HG02759 (cell line): ENCODE measurements around the gene MIPOL1.
A peak's percentile ranks its signal among the peaks of the same experiment; 100 is the strongest.

ENCODE experiments used
- ATAC-seq: cut with Tn5 transposase; IDR thresholded peaks from one replicate; pipeline ENCODE4 v1.9.1; 2021; ENCODE audit warnings: mild to moderate bottlenecking, moderate library complexity; ENCODE audit not compliant: unreplicated experiment

The MIPOL1 gene

GRCh38 chr14:37594238-37594970, 396.7 kb downstream of the MIPOL1 start:
- no peak for ATAC-seq

- no peak for ATAC-seq
Measured at GRCh38 chr14:37594971-37595808, 397.5 kb downstream of the MIPOL1 start, which contains the start of the genes FOXA1 and TTC6. Gene FOXA1, minus strand, starts transcription at chr14:37595249. Its CDS starts 277 bp downstream, at chr14:37594972. Gene TTC6, plus strand, starts transcription at chr14:37595629. Its CDS starts 26,436 bp downstream, at chr14:37622065.

- peak; percentile 63 for ATAC-seq
Measured at GRCh38 chr14:37595809-37596621, 398.3 kb downstream of the MIPOL1 start.

GRCh38 chr14:37596790-37597472, 399.2 kb downstream of the MIPOL1 start:
- ATAC-seq: no peak

- no peak for ATAC-seq
Measured at GRCh38 chr14:37597538-37597913, 399.8 kb downstream of the MIPOL1 start.

GRCh38 chr14:37597914-37598746, 400.4 kb downstream of the MIPOL1 start:
- ATAC-seq: no peak

- no peak for ATAC-seq
Measured at GRCh38 chr14:37598747-37599506, 401.2 kb downstream of the MIPOL1 start.

GRCh38 chr14:37599507-37600368, 402.0 kb downstream of the MIPOL1 start:
- ATAC-seq: no peak

GRCh38 chr14:37600880-37601741, 403.4 kb downstream of the MIPOL1 start:
- ATAC-seq: no peak

GRCh38 chr14:37601865-37602264, 404.1 kb downstream of the MIPOL1 start:
- ATAC-seq: no peak
